B cell (primary cell): ENCODE data around the gene MRM1. TPM values are rescaled to one million over a fixed set of nuclear protein-coding genes. Genes with fewer than 3 reads are reported as not detected.

Experiments used
- ATAC-seq: fragments of 200-7000 bp; cut with Tn5 transposase; one replicate; pipeline ENCODE4 v1.10.0; 2021; ENCODE audit warnings: low read depth, mild to moderate bottlenecking, moderate number of reproducible peaks, moderate library complexity
- CTCF ChIA-PET: fragments of 350-600 bp; sonication (Branson Sonifier 250); formaldehyde crosslinking; loops from one replicate; lab custom pipeline; 2021; ENCODE audit warnings: antibody characterized with exemption, inconsistent platforms; lab: Charles Lee
- POLR2A ChIA-PET: fragments of 350-600 bp; sonication (Branson Sonifier 250); formaldehyde crosslinking; loops from one replicate; lab custom pipeline; 2021; ENCODE audit warnings: antibody characterized with exemption; lab: Charles Lee
- DNase-seq: peaks from one replicate; pipeline ENCODE4 v3.0.0; 2013
- H2AFZ ChIP-seq: 2 replicates; pipeline ENCODE4 v1.6.1; 2012; ENCODE audit warnings: mild to moderate bottlenecking, low read depth, low read length; ENCODE audit not compliant: insufficient read depth, poor library complexity, severe bottlenecking
- H3K27ac ChIP-seq, 2 donors: 1 replicate in 1 of 2; 2 replicates in 1 of 2; pipeline ENCODE4 v1.5.1; 2012 to 2013; ENCODE audit warnings: low read length in 2 of 2, mild to moderate bottlenecking in 2 of 2, moderate library complexity in 1 of 2
- H3K27me3 ChIP-seq, 4 experiments: fragments of 200-600 bp in 1 of 4; sonication (generic) in 1 of 4; replicated peaks in 1 of 4; 1 replicate in 2 of 4; 2 replicates in 2 of 4; pipeline versions ENCODE4 v1.6.1 to v1.7.0; 2013 to 2016; ENCODE audit warnings: low read length in 3 of 4, mild to moderate bottlenecking in 2 of 4, mixed read lengths in 1 of 4, moderate library complexity in 1 of 4; ENCODE audit not compliant: insufficient read depth in 4 of 4, control insufficient read depth in 3 of 4; ENCODE audit errors: control extremely low read depth in 1 of 4
- H3K36me3 ChIP-seq, 2 experiments: replicated peaks in 1 of 2; 1 replicate in 1 of 2; 2 replicates in 1 of 2; pipeline versions ENCODE4 v1.6.1 to v1.7.1; 2013; ENCODE audit warnings: low read length in 1 of 2; ENCODE audit not compliant: insufficient read depth in 2 of 2, control insufficient read depth in 1 of 2; ENCODE audit errors: control extremely low read depth in 1 of 2, extremely low read depth in 1 of 2
- H3K4me1 ChIP-seq, 2 donors: fragments of 200-600 bp in 1 of 2; sonication (generic) in 1 of 2; 1 replicate in 1 of 2; 2 replicates in 1 of 2; pipeline versions ENCODE4 v1.5.1 to v1.6.1; 2013 to 2017; ENCODE audit warnings: low read length in 2 of 2; ENCODE audit not compliant: control insufficient read depth in 2 of 2, insufficient read depth in 2 of 2
- H3K4me2 ChIP-seq: replicated peaks from 2 replicates; pipeline ENCODE3; 2012; ENCODE audit warnings: mild to moderate bottlenecking, low read depth, low read length; ENCODE audit not compliant: poor library complexity, severe bottlenecking
- H3K4me3 ChIP-seq, 5 experiments: fragments of 200-600 bp in 1 of 5; sonication (generic) in 1 of 5; 1 replicate in 3 of 5; 2 replicates in 2 of 5; pipeline versions ENCODE4 v1.5.1 to v1.7.0; 2011 to 2016; ENCODE audit warnings: low read length in 4 of 5, mild to moderate bottlenecking in 4 of 5, low read depth in 2 of 5, control low read depth in 1 of 5, moderate library complexity in 1 of 5; ENCODE audit not compliant: insufficient read depth in 1 of 5; ENCODE audit errors: control extremely low read depth in 1 of 5, extremely low read depth in 1 of 5
- H3K79me2 ChIP-seq: fragments of 200-600 bp; sonication (generic); one replicate; pipeline ENCODE4 v1.6.0; 2016; ENCODE audit warnings: low read length; ENCODE audit not compliant: control insufficient read depth, insufficient read depth
- H3K9ac ChIP-seq: fragments of 200-600 bp; sonication (generic); 2 replicates; pipeline ENCODE4 v1.6.1; 2017; ENCODE audit warnings: mild to moderate bottlenecking, low read length, moderate library complexity
- H3K9me3 ChIP-seq, 3 donors: one replicate each; pipeline versions ENCODE4 v1.6.1 to v1.7.1; 2013; ENCODE audit warnings: low read length in 2 of 3; ENCODE audit not compliant: control insufficient read depth in 2 of 3, insufficient read depth in 1 of 3; ENCODE audit errors: control extremely low read depth in 1 of 3
- H4K20me1 ChIP-seq: 2 replicates; pipeline ENCODE4 v1.6.0; 2012; ENCODE audit warnings: mild to moderate bottlenecking, low read length; ENCODE audit not compliant: insufficient read depth, control insufficient read depth, poor library complexity, severe bottlenecking
- H3K27ac Mint-ChIP-seq: one replicate; pipeline ENCODE4 v1.8.0; 2021; ENCODE audit warnings: mixed read lengths
- H3K27me3 Mint-ChIP-seq: one replicate; pipeline ENCODE4 v1.8.0; 2021; ENCODE audit warnings: mixed read lengths
- H3K4me1 Mint-ChIP-seq: one replicate; pipeline ENCODE4 v1.8.0; 2021; ENCODE audit warnings: mixed read lengths
- H3K4me3 Mint-ChIP-seq: one replicate; pipeline ENCODE4 v1.8.0; 2021; ENCODE audit warnings: mixed read lengths
- H3K9me3 Mint-ChIP-seq: one replicate; pipeline ENCODE4 v1.8.0; 2022; ENCODE audit warnings: mixed read lengths; ENCODE audit not compliant: insufficient read depth
- CTCF ChIP-seq: fragments of 200-600 bp; IDR thresholded peaks from one replicate; pipeline ENCODE4 v1.8.0; 2022; ENCODE audit warnings: antibody characterized with exemption, mild to moderate bottlenecking
- EZH2 ChIP-seq: IDR thresholded peaks from 2 replicates; pipeline ENCODE4 v1.6.1; 2012; ENCODE audit warnings: borderline replicate concordance, low read depth, mild to moderate bottlenecking, moderate library complexity, low read length; ENCODE audit not compliant: insufficient read depth, poor library complexity, severe bottlenecking
- WGBS: methylation state at CpG from one replicate; pipeline ENCODE4 v1.1.5; 2013; ENCODE audit warnings: missing lambda C conversion rate; ENCODE audit not compliant: insufficient coverage; 5-methylcytosine and 5-hydroxymethylcytosine counted together
- intact Hi-C: fragments of 100-400 bp; cut with micrococcal nuclease; formaldehyde crosslinking; loops from one replicate; pipeline ENCODE4 v1.10.0; 2022
- polyA minus RNA-seq: library from RNA; depleted of rRNA, polyadenylated mRNA; stranded (reverse); fragments of >200 nt; gene quantifications from 2 replicates; pipeline ENCODE4 v1.2.3, GENCODE V29; 2012
- polyA plus RNA-seq: library from polyadenylated mRNA; depleted of rRNA; stranded (reverse); fragments of >200 nt; gene quantifications from 2 replicates; pipeline ENCODE4 v1.2.3, GENCODE V29; 2012
- total RNA-seq, 2 donors: library from RNA; stranded (reverse); fragments of 120-200 nt in 1 of 2; gene quantifications; 1 replicate in 1 of 2; 2 replicates in 1 of 2; pipeline versions ENCODE4 v1.2.3 to v1.2.4, GENCODE V29; 2013 to 2022

MRM1 gene
- total RNA-seq (13.5 and 14.4 TPM in 2 replicates), polyA plus RNA-seq (6.7 and 9.1 TPM in 2 replicates), polyA minus RNA-seq (12.0 and 15.8 TPM in 2 replicates)
- 12.2 TPM for total RNA-seq (2013)

- intact Hi-C loops: loop anchor here (1.0 kb wide), 5 partner anchors 10 to 347 kb away; partner anchors contain the start of genes AATF and DHRS11
- H3K9me3 ChIP-seq: no peaks in the 10 kb centered on the region
- Mint-ChIP-seq H3K9me3 (no peaks in the 10 kb centered on the region), H3K27me3 (no peaks in the 10 kb centered on the region), H3K4me3 (peak within 1 kb of the TSS; percentile 92), H3K4me1 (peaks cover 40% of the 10 kb centered on the region), H3K27ac (peak within 1 kb of the TSS; percentile 93)
- H3K4me3 ChIP-seq: peak within 1 kb of the TSS; percentile 55 to 100 (median 90)
- no peaks in the 10 kb centered on the region for H3K27me3 ChIP-seq
- peak; percentile 93 for DNase-seq
- peak within 1 kb of the TSS; percentile 95 for H3K4me2 ChIP-seq
- peak within 1 kb of the TSS; percentile 92 for H2AFZ ChIP-seq
- POLR2A ChIA-PET: interaction anchor here (0.6 to 1.9 kb wide), 4 partner anchors 9 to 66 kb away, joined by 8 to 10 read pairs (median 8); partner anchors contain the start of genes DHRS11, GGNBP2, MYO19 and PIGW
- H3K4me1 ChIP-seq: peaks cover 11 to 25% of the 10 kb centered on the region in 2 donors
- peaks cover 36% of the 10 kb centered on the region for H3K79me2 ChIP-seq
- TF ChIP-seq EZH2 (no peak), CTCF (no peak)
- peak within 1 kb of the TSS; percentile 95 for H3K9ac ChIP-seq
- no peaks in the 10 kb centered on the region for H3K36me3 ChIP-seq
- CTCF ChIA-PET: interaction anchor here (0.8 to 4.5 kb wide), 17 partner anchors 9 to 772 kb away, joined by 3 to 66 read pairs (median 4); partner anchors contain the start of genes DHRS11, GGNBP2, MYO19 and PIGW
- H4K20me1 ChIP-seq: peaks cover 17% of the 10 kb centered on the region
- peak within 1 kb of the TSS; percentile 56 to 69 for H3K27ac ChIP-seq
- under 1% methylated on average over 60 of the region's 60 CpGs for WGBS
- peak; percentile 88 for ATAC-seq
Measured at GRCh38 chr17:36601303-36602029, at the start of gene MRM1. TSS of gene MRM1 (plus strand) at chr17:36601583. CDS start at chr17:36601811, 228 bp downstream.

- Histone ChIP-seq H3K9me3 (no peaks in the 10 kb centered on the region), H3K36me3 (peaks cover 6 to 26% of the 10 kb centered on the region in 2 experiments), H3K27ac (no peak overlapping the region), H2AFZ (no peak overlapping the region), H3K9ac (no peak overlapping the region), H3K27me3 (no peaks in the 10 kb centered on the region), H3K4me2 (no peak overlapping the region), H3K4me3 (no peak overlapping the region), H4K20me1 (peaks cover 98% of the 10 kb centered on the region), H3K4me1 (peaks cover 41 to 44% of the 10 kb centered on the region in 2 donors), H3K79me2 (peaks cover 93% of the 10 kb centered on the region)
- no peaks in the 10 kb centered on the region for H3K9me3 Mint-ChIP-seq
- ChIA-PET POLR2A (no interaction called here), CTCF (no interaction called here)
- DNase-seq (no peak), ATAC-seq (no peak)
- 29% methylated on average over 1 of the region's 3 CpGs for whole genome bisulfite sequencing
- TF ChIP-seq CTCF (no peak), EZH2 (no peak)
- peaks cover 60% of the 10 kb centered on the region for H3K4me1 Mint-ChIP-seq
- no peak overlapping the region for H3K4me3 Mint-ChIP-seq
- H3K27ac Mint-ChIP-seq: no peak overlapping the region
- H3K27me3 Mint-ChIP-seq: no peaks in the 10 kb centered on the region
- intact Hi-C loops: no loop called here
Measured at GRCh38 chr17:36553459-36553858, 47.9 kb upstream of the MRM1 start.
